H1 (cell line): ENCODE data around the gene PTER. TPM values are rescaled to one million over a fixed set of nuclear protein-coding genes. Genes with fewer than 3 reads are reported as not detected.

Experiments
- ASH2L ChIP-seq: fragments of 200-600, 300-600 bp; sonication (generic); IDR thresholded peaks from one replicate; pipeline ENCODE4 v1.7.1; 2017; ENCODE audit warnings: low read length
- ATF3 ChIP-seq: IDR thresholded peaks from 2 replicates; pipeline ENCODE4 v1.6.1; 2011; ENCODE audit warnings: low read depth, mild to moderate bottlenecking, low read length; ENCODE audit not compliant: insufficient read depth
- CBX5 ChIP-seq: fragments of 300-800, 300-1000 bp; sonication (generic); IDR thresholded peaks from 2 replicates; pipeline ENCODE4 v1.7.1; 2016; ENCODE audit warnings: antibody characterized with exemption, low read length, low read depth
- CREB1 ChIP-seq: IDR thresholded peaks from 2 replicates; pipeline ENCODE4 v1.6.1; 2012; ENCODE audit warnings: inconsistent platforms
- E2F6 ChIP-seq: IDR thresholded peaks from 2 replicates; pipeline ENCODE4 v1.6.1; 2012; ENCODE audit warnings: inconsistent platforms
- GABPA ChIP-seq: IDR thresholded peaks from 2 replicates; pipeline ENCODE4 v1.6.1; 2011; ENCODE audit warnings: mild to moderate bottlenecking, low read length, moderate library complexity, borderline replicate concordance; ENCODE audit not compliant: insufficient read depth
- GTF2F1 ChIP-seq: IDR thresholded peaks from 2 replicates; pipeline ENCODE4 v1.6.1; 2012; ENCODE audit warnings: low read depth, low read length, improper control_type of control experiment, borderline replicate concordance
- KDM4A ChIP-seq: IDR thresholded peaks from one replicate; pipeline ENCODE4 v1.7.1; 2012; ENCODE audit warnings: low read depth, mild to moderate bottlenecking, moderate library complexity, low read length, inconsistent platforms; ENCODE audit not compliant: severe bottlenecking
- PHF8 ChIP-seq: fragments of 200-600 bp; sonication (generic); conservative IDR thresholded peaks from 2 replicates; pipeline ENCODE4 v1.7.1; 2012; ENCODE audit warnings: low read depth, mild to moderate bottlenecking, inconsistent platforms, low read length, moderate library complexity
- POLR2A ChIP-seq, 2 experiments: IDR thresholded peaks; 1 replicate in 1 of 2; 2 replicates in 1 of 2; pipeline ENCODE4 v1.6.1; 2011; ENCODE audit warnings: low read depth in 2 of 2, low read length in 2 of 2, mild to moderate bottlenecking in 2 of 2; ENCODE audit errors: control extremely low read depth in 1 of 2
- POLR2AphosphoS5 ChIP-seq: IDR thresholded peaks from 2 replicates; pipeline ENCODE4 v1.6.1; 2011; ENCODE audit warnings: low read depth, low read length
- RNF2 ChIP-seq: fragments of 200-900, 300-1000 bp; sonication (generic); IDR thresholded peaks from 2 replicates; pipeline ENCODE4 v1.7.1; 2016; ENCODE audit warnings: borderline replicate concordance, low read depth, mild to moderate bottlenecking, antibody characterized with exemption, low read length; ENCODE audit not compliant: poor library complexity, severe bottlenecking; ENCODE audit errors: missing control alignments
- SAP30 ChIP-seq: fragments of 300-600 bp; sonication (generic); IDR thresholded peaks from 2 replicates; pipeline ENCODE4 v1.7.1; 2012; ENCODE audit warnings: low read length, moderate library complexity, mild to moderate bottlenecking, inconsistent platforms; ENCODE audit not compliant: insufficient read depth, insufficient replicate concordance
- SIN3A ChIP-seq, 2 experiments: IDR thresholded peaks in 1 of 2; conservative IDR thresholded peaks in 1 of 2; 2 replicates each; pipeline ENCODE4 v1.6.1; 2011 to 2012; ENCODE audit warnings: low read length in 2 of 2, improper control_type of control experiment in 1 of 2, low read depth in 1 of 2, mild to moderate bottlenecking in 1 of 2
- SIRT6 ChIP-seq: IDR thresholded peaks from one replicate; pipeline ENCODE4 v1.7.1; 2012; ENCODE audit warnings: low read length, inconsistent platforms
- SP4 ChIP-seq: IDR thresholded peaks from 2 replicates; pipeline ENCODE4 v1.6.1; 2012; ENCODE audit warnings: low read length, inconsistent platforms
- TAF1 ChIP-seq: IDR thresholded peaks from 2 replicates; pipeline ENCODE4 v1.6.1; 2011; ENCODE audit warnings: mild to moderate bottlenecking, low read depth, low read length
- TAF7 ChIP-seq: optimal IDR thresholded peaks from 2 replicates; pipeline ENCODE3; 2011; ENCODE audit warnings: low read depth, mild to moderate bottlenecking, inconsistent platforms, low read length, moderate library complexity, borderline replicate concordance
- USF2 ChIP-seq: IDR thresholded peaks from 2 replicates; pipeline ENCODE4 v1.6.1; 2011; ENCODE audit warnings: low read length, improper control_type of control experiment
- YY1 ChIP-seq: IDR thresholded peaks from 2 replicates; pipeline ENCODE4 v1.6.1; 2011; ENCODE audit warnings: low read depth, mild to moderate bottlenecking, low read length
- polyA plus RNA-seq, 7 experiments: library from polyadenylated mRNA; depleted of rRNA in 3 of 7; stranded (reverse) in 5 of 7; unstranded in 2 of 7; fragments of >200 nt in 5 of 7; fragments of 200-250 nt in 2 of 7; gene quantifications; 1 replicate in 5 of 7; 2 replicates in 1 of 7; 4 replicates in 1 of 7; pipeline versions ENCODE4 v1.2.1 to v1.2.3, GENCODE V29; 2011 to 2013; ENCODE audit warnings: missing spikeins in 2 of 7, mixed read lengths in 2 of 7
- total RNA-seq: library from RNA; stranded (reverse); fragmentation: NEBNext Ultra II Directional; extraction: Animal tissue kit (Norgen Biotek cat#: 25700); gene quantifications from 2 replicates; pipeline ENCODE4 v1.2.1, GENCODE V29; 2021

PTER gene
- total and polyA plus RNA-seq, 2 of the 8 experiments (the other 6 are each of a cell fraction or from before 2014, with no cell fraction given), result 4.4 to 7.8 TPM

GRCh38 chr10:16436758-16437539 is at the start of gene PTER (continued):
- TF ChIP-seq GABPA (no peak), SP4 (0 out of 2 replicates have a peak, but pooled peaks have one; percentile 48), PHF8 (peak; percentile 73), SIRT6 (no peak), TAF7 (peak; percentile 52), ASH2L (peak; percentile 86), USF2 (peak; percentile 14; the same call in 1 of the 2 replicates), SAP30 (no peak), CBX5 (no peak), ATF3 (no peak), GTF2F1 (peak; percentile 60; the same call in 1 of the 2 replicates), CREB1 (0 out of 2 replicates have a peak, but pooled peaks have one; percentile 41), POLR2A (IDR thresholded peaks at IDR 0.05; ENCODE audit: control extremely low read depth in 1 of 2, low read depth in 2 of 2, low read length in 2 of 2) (peak; percentile 70 to 82), TAF1 (peak; percentile 78; the same call in 1 of the 2 replicates), E2F6 (peak; percentile 83), SIN3A (conservative IDR thresholded peaks at IDR 0.05 in 1 of 2, IDR thresholded peaks at IDR 0.05 in 1 of 2; ENCODE audit: low read depth in 1 of 2, low read length in 2 of 2) (peak in 1 of 2 experiments; percentile 53; a peak in 1 of 4 replicates), KDM4A (peak; percentile 52), YY1 (no peak), RNF2 (no peak), POLR2AphosphoS5 (peak; percentile 73)
